Activated naive CD4-positive, alpha-beta T cell treated with anti-CD3 and anti-CD28 coated beads, Interleukin-2, amount 10 ng/mL, durations not matched to agents 7 days and 5 days (primary cell): ENCODE results near the gene FAM53B.
"Not testable (repeated sequence)": the region's sequence is repeated elsewhere in the genome, so short reads cannot be mapped to it uniquely, and the experiment has no call there.

Experiments used
- CTCF ChIA-PET: fragments of 350-600 bp; sonication (Branson Sonifier 250); formaldehyde crosslinking; loops from one replicate; lab custom pipeline; 2021; ENCODE audit warnings: antibody characterized with exemption; lab: Charles Lee
- DNase-seq: peaks from one replicate; pipeline ENCODE4 v3.0.0-alpha.2; 2020
- H3K27ac Mint-ChIP-seq: one replicate; pipeline ENCODE4 v1.8.0; 2021; ENCODE audit warnings: mild to moderate bottlenecking, moderate library complexity, mixed read lengths
- H3K27me3 Mint-ChIP-seq: one replicate; pipeline ENCODE4 v1.8.0; 2021; ENCODE audit warnings: mild to moderate bottlenecking, mixed read lengths
- H3K36me3 Mint-ChIP-seq: one replicate; pipeline ENCODE4 v1.8.0; 2021; ENCODE audit warnings: mixed read lengths
- H3K4me1 Mint-ChIP-seq: one replicate; pipeline ENCODE4 v1.8.0; 2021; ENCODE audit warnings: mixed read lengths
- H3K4me3 Mint-ChIP-seq: one replicate; pipeline ENCODE4 v1.8.0; 2021; ENCODE audit warnings: mild to moderate bottlenecking, moderate library complexity, mixed read lengths
- H3K9me3 Mint-ChIP-seq: one replicate; pipeline ENCODE4 v1.8.0; 2021; ENCODE audit warnings: mixed read lengths

The FAM53B gene

DNA sequence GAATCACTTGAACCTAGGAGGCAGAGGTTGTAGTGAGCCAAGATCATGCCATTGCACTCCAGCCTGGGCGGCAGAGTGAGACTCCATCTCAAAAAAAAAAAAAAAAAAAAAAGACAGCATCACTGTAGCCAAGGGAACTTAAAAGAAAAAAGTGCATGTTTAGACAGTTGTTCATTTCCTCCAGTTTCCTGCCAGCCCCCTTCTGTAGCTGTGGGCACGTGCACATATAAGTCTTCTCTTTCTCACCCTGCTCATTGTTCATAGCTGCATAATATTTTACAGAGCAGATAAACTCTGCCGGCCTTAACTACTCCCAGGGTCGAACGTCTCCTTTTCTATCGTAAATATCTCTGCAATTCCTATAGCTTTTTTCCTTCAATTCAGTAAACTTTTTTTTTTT, 149.9 kb downstream of the FAM53B start:
- DNase-seq, result no peak
- peaks cover 6% of the 10 kb centered on the region for H3K27me3 Mint-ChIP-seq
- peaks cover 3% of the 10 kb centered on the region for H3K9me3 Mint-ChIP-seq
- H3K4me1 Mint-ChIP-seq, result no peaks in the 10 kb centered on the region
- H3K36me3 Mint-ChIP-seq, result no peaks in the 10 kb centered on the region
- H3K4me3 Mint-ChIP-seq, result no peak overlapping the region
- H3K27ac Mint-ChIP-seq, result no peak overlapping the region
- CTCF ChIA-PET, result no interaction called here

DNA sequence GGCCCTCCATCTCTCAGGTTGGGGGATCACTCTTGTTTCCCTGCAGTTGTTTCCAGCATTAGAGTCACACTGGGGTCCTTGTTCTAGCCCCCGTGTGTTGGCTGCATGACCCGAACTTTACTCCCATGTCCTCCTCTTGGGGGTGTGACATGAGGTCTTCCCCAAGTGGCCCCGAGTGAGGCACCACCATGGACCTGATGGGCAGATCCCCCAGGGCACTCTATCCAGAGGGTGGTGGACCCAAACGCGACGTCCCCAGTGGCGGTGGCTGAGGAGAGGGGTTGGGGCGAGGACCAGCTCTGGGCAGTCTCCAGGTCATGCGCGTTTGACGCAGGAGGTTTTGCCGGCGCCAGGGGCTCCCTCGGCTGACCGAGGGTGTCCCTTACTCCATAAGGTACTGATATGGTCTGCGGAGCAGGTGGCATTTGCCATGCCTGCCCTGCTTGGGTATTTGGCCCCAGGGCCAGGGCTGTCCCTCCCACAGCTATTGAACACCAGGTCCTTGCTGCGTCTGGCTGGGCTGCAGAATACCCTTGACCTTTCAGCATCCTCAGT, 150.7 kb downstream of the FAM53B start:
- H3K27me3 Mint-ChIP-seq, result peaks cover 6% of the 10 kb centered on the region
- no peak overlapping the region for H3K27ac Mint-ChIP-seq
- no peak overlapping the region for H3K4me3 Mint-ChIP-seq
- DNase-seq, result no peak
- CTCF ChIA-PET, result no interaction called here
- no peaks in the 10 kb centered on the region for H3K36me3 Mint-ChIP-seq
- peaks cover 3% of the 10 kb centered on the region for H3K9me3 Mint-ChIP-seq
- no peaks in the 10 kb centered on the region for H3K4me1 Mint-ChIP-seq

DNA sequence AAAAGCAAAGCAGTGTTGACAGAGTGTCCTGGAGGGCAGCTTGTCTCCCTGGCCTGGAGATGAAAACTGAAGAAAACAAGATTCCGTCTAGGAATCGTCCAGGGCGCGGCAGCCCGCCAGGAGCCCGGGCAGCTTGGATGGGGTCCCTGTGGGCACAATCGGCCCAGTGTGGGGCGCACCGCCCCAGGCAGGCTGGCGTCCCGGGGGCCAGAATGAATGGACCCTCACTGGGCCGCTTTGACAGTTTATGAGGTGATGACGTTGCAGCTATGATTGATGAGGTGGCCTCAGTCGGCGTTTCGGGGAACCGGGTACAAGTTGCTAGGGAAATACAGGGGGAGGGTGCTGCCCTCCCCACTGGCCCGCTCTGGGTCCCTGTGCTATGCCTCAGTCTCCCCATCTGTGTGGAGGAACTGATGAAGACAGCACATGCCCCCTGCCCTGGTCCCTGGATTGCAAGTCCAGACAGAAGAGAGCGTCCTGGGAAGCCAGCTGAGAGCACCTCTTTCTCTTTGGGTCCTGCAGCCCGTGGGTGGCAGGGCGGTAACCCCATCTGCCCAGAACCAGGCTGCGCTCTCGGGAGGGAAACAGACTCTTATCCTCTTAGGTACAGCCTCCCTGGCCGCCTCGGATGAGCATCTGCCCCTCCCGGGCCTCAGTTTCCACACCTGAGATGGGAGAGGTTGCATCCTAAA, 151.3 kb downstream of the FAM53B start:
- Mint-ChIP-seq H3K27ac (no peak overlapping the region), H3K36me3 (no peaks in the 10 kb centered on the region), H3K4me3 (no peak overlapping the region), H3K4me1 (no peaks in the 10 kb centered on the region), H3K9me3 (peaks cover 3% of the 10 kb centered on the region), H3K27me3 (peaks cover 6% of the 10 kb centered on the region)
- CTCF ChIA-PET, result no interaction called here
- DNase-seq, result no peak

DNA sequence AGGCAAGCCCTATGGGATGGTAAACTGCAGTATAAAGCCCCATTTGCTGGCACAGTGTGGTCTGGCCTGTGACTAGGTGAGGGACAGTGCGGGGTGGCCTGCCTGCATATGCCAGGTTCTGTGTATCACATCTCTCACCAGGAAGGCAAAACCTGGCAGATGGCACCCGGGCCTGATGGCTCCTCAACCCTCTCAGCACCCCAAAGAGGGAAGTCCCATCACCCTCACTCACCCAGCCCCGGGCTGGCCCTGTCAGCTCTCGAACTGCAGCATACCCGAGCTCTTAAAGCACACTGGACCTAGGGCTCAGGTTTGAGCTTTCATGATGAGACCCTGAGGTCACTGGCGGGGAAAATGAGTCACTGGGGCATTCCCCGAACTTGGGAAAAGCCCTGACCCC, 152.1 kb downstream of the FAM53B start:
- Mint-ChIP-seq H3K27me3 (peaks cover 6% of the 10 kb centered on the region), H3K9me3 (peaks cover 3% of the 10 kb centered on the region), H3K27ac (no peak overlapping the region), H3K36me3 (no peaks in the 10 kb centered on the region), H3K4me1 (no peaks in the 10 kb centered on the region), H3K4me3 (no peak overlapping the region)
- CTCF ChIA-PET, result no interaction called here
- no peak for DNase-seq

DNA sequence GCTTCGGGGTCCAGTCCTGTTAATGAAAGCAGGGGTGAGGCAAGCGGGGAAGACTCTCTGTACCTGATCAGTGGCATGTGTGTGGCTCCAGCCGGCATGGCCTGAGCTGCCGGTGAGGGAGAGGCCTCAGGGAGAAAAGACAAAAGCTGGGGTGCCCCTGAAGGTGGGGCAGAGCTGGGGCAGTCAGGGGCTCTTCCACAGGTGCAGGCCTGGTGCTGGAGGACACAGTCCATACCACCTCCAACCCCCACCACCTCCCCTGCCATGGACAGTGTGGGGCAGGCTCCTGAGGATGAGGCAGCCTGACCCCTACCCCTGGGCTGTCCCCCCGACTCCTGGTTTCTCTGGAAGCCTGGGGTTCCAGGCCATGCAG, 153.1 kb downstream of the FAM53B start:
- Mint-ChIP-seq H3K4me3 (no peak overlapping the region), H3K27me3 (peaks cover 6% of the 10 kb centered on the region), H3K36me3 (no peaks in the 10 kb centered on the region), H3K9me3 (peaks cover 3% of the 10 kb centered on the region), H3K4me1 (no peaks in the 10 kb centered on the region), H3K27ac (no peak overlapping the region)
- CTCF ChIA-PET, result no interaction called here
- DNase-seq, result no peak

DNA sequence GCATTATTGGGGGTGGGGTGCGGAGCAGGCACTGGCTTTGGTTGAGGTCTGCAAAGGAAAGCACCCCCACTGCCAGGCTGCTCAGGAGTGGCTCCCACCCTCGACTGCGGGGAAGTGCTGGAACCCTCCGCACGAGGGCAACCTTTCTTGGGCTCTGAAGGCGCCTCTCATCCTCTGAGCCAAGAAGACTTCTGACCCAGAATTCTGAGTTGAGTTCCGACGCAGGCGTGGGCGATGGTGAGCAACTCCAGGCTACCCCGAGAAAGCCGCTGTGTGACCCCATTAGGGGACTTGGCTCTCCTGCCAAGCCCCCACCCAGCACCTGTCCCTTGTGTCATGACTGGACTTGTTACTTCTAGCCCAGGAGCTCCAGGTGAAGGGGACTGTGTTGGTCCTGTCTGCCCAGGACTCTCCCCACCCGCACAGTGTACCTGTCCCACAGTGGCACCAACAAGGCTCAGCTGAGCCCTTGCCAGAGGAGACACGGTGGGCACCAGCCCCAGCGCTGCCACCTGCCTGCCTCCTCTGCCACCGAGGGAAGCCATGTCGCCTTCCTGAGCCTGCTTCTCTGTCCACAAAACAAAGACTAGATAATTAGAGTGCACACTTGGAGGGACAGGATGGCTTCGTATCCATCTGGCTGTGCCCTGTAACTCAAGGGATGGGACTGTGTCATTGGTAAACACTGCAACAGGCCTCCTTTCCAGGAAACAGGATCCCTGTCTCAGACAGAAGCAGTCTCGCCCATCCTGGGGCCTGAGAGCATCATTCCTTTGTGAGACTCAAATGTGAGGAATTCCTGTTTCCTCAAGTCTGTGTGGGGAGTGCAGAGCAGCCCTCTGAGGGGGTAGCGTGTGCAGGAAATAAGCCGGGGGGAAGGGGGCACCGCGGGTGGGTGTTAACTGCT, 153.7 kb downstream of the FAM53B start:
- H3K9me3 Mint-ChIP-seq, result peaks cover 3% of the 10 kb centered on the region
- H3K36me3 Mint-ChIP-seq, result no peaks in the 10 kb centered on the region
- H3K27ac Mint-ChIP-seq, result no peak overlapping the region
- DNase-seq, result no peak
- no peak overlapping the region for H3K4me3 Mint-ChIP-seq
- CTCF ChIA-PET, result no interaction called here
- peaks cover 6% of the 10 kb centered on the region for H3K27me3 Mint-ChIP-seq
- no peaks in the 10 kb centered on the region for H3K4me1 Mint-ChIP-seq

DNA sequence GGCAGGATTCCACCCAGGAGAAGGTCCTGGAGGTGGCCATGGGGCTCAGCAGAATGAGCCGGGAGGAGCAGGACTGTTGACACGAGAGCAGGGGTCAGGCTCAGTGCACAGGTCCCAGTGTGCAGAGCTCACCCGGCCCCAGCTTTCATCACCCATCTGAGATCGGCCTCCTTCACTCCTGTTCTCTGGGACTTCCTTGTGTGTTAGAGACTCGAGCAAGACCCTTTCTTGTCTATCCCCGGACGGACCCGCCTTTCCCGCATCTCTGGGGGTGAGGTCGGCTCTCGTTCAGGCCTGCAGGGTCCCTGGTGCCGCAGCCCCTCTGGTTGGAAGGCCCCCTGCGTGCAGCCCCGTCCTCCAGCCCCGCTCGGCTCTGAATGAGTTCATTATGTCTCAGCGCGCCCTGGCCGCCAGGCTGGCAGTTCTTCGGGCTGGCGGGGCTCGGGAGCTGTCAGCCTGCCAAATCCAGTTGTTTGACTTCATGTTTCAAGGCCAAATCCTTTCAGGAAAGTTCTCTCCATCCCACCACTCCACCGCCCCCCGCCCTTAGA, 154.6 kb downstream of the FAM53B start:
- no peaks in the 10 kb centered on the region for H3K36me3 Mint-ChIP-seq

DNA sequence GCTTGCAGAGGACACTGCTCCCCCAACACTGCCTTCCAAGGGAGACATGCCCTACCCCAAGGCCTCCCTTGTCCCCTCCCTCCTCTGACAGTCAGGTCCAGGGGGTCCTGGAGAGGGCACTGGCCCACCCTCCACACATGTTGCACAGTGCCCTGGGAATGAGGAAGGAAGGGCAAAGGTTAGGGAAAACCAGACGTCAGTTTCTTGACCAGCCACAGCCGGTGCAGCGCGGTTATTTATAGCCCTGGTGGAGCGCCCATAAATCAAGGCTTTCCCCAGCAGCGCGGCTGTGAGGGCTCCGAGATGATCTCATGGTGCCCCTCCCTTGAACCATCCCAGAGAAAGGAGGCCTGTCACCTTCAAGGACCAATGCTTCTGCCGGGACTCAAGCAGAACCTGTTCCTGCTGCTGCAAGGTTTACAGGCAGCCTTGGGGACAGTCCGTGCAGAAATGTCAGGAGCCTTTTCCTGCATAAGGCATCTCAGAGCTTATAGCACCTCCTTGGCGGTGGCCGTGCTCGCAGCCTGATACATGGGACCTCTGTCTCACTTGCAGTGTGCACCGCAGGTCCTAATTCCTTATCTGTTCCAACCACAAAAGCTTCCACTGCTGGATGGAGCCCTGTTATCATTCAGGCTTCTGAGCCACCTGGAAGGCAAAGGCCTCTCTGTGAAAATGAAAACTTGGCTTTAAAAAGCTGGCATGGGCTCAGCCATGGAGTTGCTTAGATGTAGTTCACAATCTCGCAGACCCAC, 155.3 kb downstream of the FAM53B start:
- DNase-seq, result no peak
- H3K27me3 Mint-ChIP-seq, result peaks cover 10% of the 10 kb centered on the region
- H3K36me3 Mint-ChIP-seq, result no peaks in the 10 kb centered on the region
- H3K4me3 Mint-ChIP-seq, result no peak overlapping the region
- peaks cover 3% of the 10 kb centered on the region for H3K9me3 Mint-ChIP-seq
- CTCF ChIA-PET, result no interaction called here
- no peaks in the 10 kb centered on the region for H3K4me1 Mint-ChIP-seq
- H3K27ac Mint-ChIP-seq, result no peak overlapping the region

More for the DNA sequence above, 154.6 kb downstream of the FAM53B start:
- no peak for DNase-seq
- H3K4me3 Mint-ChIP-seq, result no peak overlapping the region
- peaks cover 3% of the 10 kb centered on the region for H3K9me3 Mint-ChIP-seq
- H3K4me1 Mint-ChIP-seq, result no peaks in the 10 kb centered on the region
- H3K27me3 Mint-ChIP-seq, result peaks cover 6% of the 10 kb centered on the region
- H3K27ac Mint-ChIP-seq, result no peak overlapping the region
- CTCF ChIA-PET, result no interaction called here

DNA sequence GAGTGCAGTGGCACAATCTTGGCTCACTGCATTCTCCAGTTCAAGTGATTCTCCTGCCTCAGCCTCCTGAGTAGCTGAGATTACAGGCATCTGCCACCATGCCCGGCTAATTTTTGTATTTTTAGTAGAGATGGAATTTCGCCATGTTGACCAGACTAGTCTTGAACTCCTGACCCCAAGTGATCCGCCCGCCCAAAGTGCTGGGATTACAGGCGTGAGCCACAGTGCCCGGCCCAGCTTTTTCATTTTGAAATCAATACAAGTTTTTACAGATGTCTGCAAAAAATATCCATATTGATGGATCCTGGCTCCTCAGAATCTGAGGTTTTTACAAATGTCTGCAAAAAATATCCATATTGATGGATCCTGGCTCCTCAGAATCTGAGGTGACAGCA, 155.8 kb downstream of the FAM53B start:
- H3K9me3 Mint-ChIP-seq, DNase-seq, H3K4me3 Mint-ChIP-seq, H3K4me1 Mint-ChIP-seq, H3K36me3 Mint-ChIP-seq, CTCF ChIA-PET, H3K27ac Mint-ChIP-seq: not testable (repeated sequence)
- peaks cover 10% of the 10 kb centered on the region for H3K27me3 Mint-ChIP-seq

DNA sequence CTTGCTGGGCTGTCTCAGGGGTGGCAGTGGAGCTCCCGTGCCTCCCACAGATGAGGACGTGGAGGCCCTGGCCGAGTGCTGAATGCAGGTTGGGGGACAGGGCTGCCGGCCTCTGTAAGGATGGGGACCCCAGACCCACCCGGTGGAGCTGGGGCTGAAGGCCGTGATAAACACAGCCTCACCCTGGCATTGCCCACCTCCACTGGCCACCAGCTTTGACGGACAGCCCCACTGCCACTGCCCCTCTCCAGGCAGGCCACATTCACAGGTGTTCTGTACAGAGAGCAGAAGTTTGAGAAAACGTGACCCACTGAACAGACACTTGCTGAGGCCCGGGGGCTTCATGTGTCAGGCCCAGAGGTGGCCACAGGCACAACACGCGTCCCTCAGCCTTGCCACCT, 156.4 kb downstream of the FAM53B start:
- Mint-ChIP-seq H3K36me3 (no peaks in the 10 kb centered on the region), H3K9me3 (peaks cover 3% of the 10 kb centered on the region), H3K27me3 (peaks cover 10% of the 10 kb centered on the region), H3K4me1 (no peaks in the 10 kb centered on the region), H3K27ac (no peak overlapping the region), H3K4me3 (no peak overlapping the region)
- DNase-seq, result no peak
- CTCF ChIA-PET, result no interaction called here

DNA sequence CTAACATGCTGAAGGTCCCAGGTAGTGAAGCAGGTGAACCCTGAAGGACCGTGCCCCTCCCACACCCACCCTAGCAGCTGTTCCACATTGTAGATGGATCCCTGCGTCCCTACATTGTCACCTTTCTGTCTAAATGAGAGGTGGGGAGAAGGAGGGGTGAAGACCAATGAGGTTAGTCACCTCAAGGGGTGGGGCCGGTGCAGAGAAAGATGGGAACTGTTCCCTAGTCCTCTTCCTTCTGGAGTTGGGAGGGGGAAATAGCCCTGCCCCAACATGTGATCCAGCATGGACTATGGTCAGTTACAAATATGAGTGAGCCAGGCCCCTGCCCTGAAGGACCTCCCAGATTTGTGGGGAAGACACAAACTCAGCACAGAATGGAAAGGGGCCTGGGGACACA, 158.0 kb downstream of the FAM53B start:
- Mint-ChIP-seq H3K9me3 (no peaks in the 10 kb centered on the region), H3K4me1 (no peaks in the 10 kb centered on the region), H3K4me3 (no peak overlapping the region), H3K36me3 (no peaks in the 10 kb centered on the region), H3K27ac (no peak overlapping the region), H3K27me3 (peaks cover 10% of the 10 kb centered on the region)
- no peak for DNase-seq
- CTCF ChIA-PET, result no interaction called here

DNA sequence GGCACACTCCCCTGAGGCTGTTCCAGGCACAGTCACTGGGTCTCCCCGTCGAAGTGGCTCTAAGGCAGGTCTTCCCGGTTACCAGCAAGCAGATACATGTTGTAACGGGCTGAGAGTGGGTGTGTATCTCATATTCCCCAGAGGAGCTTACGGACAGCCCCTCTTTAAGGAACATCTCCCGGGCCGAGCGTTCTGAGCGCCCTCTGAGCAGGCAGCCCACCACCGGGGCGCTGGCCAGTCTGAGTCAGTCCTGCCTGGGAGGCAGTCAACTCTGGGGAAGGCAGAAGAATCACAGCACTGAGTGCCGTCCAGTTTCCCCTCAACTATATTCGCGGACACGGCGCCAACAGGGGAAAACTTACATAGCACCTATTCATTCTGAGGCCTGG, 165.2 kb downstream of the FAM53B start:
- CTCF ChIA-PET, result no interaction called here
- Mint-ChIP-seq H3K4me1 (no peaks in the 10 kb centered on the region), H3K4me3 (no peak overlapping the region), H3K27ac (no peak overlapping the region), H3K9me3 (peaks cover 6% of the 10 kb centered on the region), H3K27me3 (no peaks in the 10 kb centered on the region), H3K36me3 (no peaks in the 10 kb centered on the region)
- no peak for DNase-seq

DNA sequence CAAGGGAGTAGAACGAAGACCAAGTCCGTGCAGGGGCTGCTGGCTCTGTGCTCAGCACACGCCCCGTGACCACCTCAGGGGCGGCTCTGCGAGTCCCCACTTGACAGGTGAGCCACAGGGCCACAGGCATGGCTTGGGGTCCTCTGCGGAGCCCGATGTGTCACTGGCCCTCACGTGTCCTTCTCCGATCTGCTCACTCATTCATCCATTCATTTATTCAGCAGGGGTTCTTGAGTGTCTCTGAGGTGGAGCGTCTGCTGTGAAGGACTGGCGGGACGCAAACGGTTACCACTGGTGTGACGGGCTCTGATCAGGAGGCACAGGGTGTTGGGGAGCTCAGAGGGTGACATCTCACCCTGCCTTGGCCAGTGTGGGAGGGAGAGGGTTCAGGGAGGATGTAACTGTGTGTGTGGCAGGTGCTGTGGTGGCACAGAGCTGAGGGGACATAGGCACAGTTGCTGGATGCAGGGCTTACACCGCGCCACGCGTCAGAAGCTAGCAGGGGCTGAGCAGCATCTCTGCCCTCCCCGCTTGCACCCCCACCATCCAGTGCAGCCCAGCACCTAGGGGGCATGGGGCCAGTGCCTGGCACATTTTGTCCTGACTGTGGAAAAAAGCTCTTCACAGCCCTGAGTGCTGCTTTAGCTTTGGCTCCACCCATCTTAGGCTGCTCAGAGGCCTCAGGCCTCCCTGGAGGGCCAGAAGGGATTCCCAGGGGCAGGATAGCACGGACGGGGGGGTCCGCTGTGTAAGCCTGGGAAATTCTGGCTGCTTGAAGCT, 165.8 kb downstream of the FAM53B start:
- Mint-ChIP-seq H3K36me3 (no peaks in the 10 kb centered on the region), H3K9me3 (peaks cover 6% of the 10 kb centered on the region), H3K27me3 (no peaks in the 10 kb centered on the region), H3K27ac (no peak overlapping the region), H3K4me1 (no peaks in the 10 kb centered on the region), H3K4me3 (no peak overlapping the region)
- CTCF ChIA-PET, result no interaction called here
- DNase-seq, result no peak
